Measurements from ENCODE around the gene LRCH3.
"Not testable (repeated sequence)": the region's sequence is repeated elsewhere in the genome, so short reads cannot be mapped to it uniquely, and the experiment has no call there.

Gene LRCH3

GRCh38 chr3:197921429-197922275, 130.6 kb downstream of the LRCH3 start:
- DNase-seq (ENCODE audit: low spot score); FAIRE-seq: not testable (repeated sequence)

- FAIRE-seq (no peak), DNase-seq (ENCODE audit: low spot score) (no peak)
Observed at GRCh38 chr3:197926418-197926817, 135.4 kb downstream of the LRCH3 start.

DNA sequence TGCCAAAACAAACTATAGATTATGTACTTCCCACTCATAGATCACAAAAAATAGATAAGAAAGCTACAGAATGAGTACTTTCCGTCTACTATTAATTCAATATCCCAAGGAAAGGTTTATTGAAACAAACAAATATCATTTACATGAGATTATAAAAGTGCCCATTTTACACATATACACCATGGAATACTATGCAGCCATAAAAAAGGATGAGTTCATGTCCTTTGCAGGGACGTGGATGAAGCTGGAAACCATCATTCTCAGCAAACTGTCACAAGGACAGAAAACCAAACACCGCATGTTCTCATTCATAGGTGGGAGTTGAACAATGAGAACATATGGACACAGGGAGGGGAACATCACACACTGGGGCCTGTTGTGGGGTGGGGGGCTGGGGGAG, 136.5 kb downstream of the LRCH3 start:
- not testable (repeated sequence) for FAIRE-seq; DNase-seq (ENCODE audit: low spot score)

- no peak for FAIRE-seq
Observed at GRCh38 chr3:197936819-197937384, 145.8 kb downstream of the LRCH3 start.

More at GRCh38 chr3:197936819-197937384, 145.8 kb downstream of the LRCH3 start:
- DNase-seq (ENCODE audit: low spot score): no peak

All from RCC 7860 (cell line).